ENCODE data around the gene CEP135. TPM values are rescaled to one million over a fixed set of nuclear protein-coding genes. Genes with fewer than 3 reads are reported as not detected.

The CEP135 gene
- polyA plus RNA-seq, 1 of the 3 experiments (the other 2 are of a cell fraction), result 1.6 TPM

DNA sequence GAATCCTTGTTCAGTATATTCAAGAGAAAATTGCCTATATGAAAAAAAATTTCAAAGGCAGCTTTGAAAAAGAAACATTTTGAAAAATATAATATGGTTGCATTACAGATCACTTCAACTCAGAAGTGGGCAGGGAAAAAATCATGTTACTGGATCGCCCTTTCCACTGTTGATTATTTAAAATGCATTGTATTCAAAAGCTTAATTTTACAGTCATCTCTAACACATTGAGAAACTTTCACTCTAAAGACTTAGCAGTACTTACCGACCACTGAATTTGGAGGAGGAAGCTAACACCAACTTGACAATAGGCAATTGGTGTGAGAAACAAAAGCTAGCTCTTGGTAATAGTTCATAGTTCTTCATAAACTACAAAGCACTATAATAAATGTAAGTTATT lies 101.9 kb downstream of the CEP135 start:
- Histone ChIP-seq H3K4me3 (ENCODE audit: low read depth in 2 of 2, low read length in 1 of 2) (peak overlapping the region; percentile 89 to 94), H3K9me2 (no peaks in the 10 kb centered on the region), H3K9me3 (no peaks in the 10 kb centered on the region), H3K4me1 (ENCODE audit: control insufficient read depth in 1 of 2, insufficient read depth in 2 of 2, low read depth in 1 of 2, low read length in 1 of 2) (peaks cover 0 to 18% of the 10 kb centered on the region in 2 experiments; a peak in 3 of 4 replicates), H3K27me3 (ENCODE audit: insufficient read depth) (no peaks in the 10 kb centered on the region), H3K79me2 (ENCODE audit: insufficient read depth) (no peaks in the 10 kb centered on the region; the same call in 1 of the 2 replicates), H3K4me2 (peak overlapping the region; percentile 90), H3K27ac (ENCODE audit: low read depth in 2 of 2, low read length in 1 of 2) (peak overlapping the region; percentile 58 to 95; a peak in 3 of 4 replicates), H3F3A (replicated peaks; ENCODE audit: insufficient read depth) (no peaks in the 10 kb centered on the region), H4K20me1 (ENCODE audit: insufficient read depth) (no peaks in the 10 kb centered on the region), H3K36me3 (replicated peaks in 1 of 2; ENCODE audit: control insufficient read depth in 1 of 2, insufficient read depth in 2 of 2, low read length in 1 of 2) (no peaks in the 10 kb centered on the region), H3K9ac (peak overlapping the region; percentile 72; the same call in 1 of the 2 replicates), H2AFZ (ENCODE audit: low read depth) (peak overlapping the region; percentile 98; the same call in 1 of the 2 replicates)
- POLR2A ChIA-PET, result interaction anchor here (0.9 to 1.9 kb wide), 5 partner anchors 10 to 385 kb away, joined by 3 to 6 read pairs (median 5); partner anchors contain the start of genes PAICS and PPAT
- 24% methylated on average over 2 of the region's 2 CpGs for WGBS (ENCODE audit: low lambda C conversion rate)
- no peak for DNase-seq
- TF ChIP-seq, protein P1, sequence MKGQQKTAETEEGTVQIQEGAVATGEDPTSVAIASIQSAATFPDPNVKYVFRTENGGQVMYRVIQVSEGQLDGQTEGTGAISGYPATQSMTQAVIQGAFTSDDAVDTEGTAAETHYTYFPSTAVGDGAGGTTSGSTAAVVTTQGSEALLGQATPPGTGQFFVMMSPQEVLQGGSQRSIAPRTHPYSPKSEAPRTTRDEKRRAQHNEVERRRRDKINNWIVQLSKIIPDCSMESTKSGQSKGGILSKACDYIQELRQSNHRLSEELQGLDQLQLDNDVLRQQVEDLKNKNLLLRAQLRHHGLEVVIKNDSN (IDR thresholded peaks at IDR 0.05; ENCODE audit: borderline replicate concordance, low read depth), result no peak
- TF ChIP-seq PBX3 (IDR thresholded peaks at IDR 0.05), result no peak
- CTCF ChIA-PET, result interaction anchor here (0.8 to 3.6 kb wide), 10 partner anchors 11 to 385 kb away, joined by 3 to 32 read pairs (median 4); partner anchors contain the start of genes CEP135 and PAICS

DNA sequence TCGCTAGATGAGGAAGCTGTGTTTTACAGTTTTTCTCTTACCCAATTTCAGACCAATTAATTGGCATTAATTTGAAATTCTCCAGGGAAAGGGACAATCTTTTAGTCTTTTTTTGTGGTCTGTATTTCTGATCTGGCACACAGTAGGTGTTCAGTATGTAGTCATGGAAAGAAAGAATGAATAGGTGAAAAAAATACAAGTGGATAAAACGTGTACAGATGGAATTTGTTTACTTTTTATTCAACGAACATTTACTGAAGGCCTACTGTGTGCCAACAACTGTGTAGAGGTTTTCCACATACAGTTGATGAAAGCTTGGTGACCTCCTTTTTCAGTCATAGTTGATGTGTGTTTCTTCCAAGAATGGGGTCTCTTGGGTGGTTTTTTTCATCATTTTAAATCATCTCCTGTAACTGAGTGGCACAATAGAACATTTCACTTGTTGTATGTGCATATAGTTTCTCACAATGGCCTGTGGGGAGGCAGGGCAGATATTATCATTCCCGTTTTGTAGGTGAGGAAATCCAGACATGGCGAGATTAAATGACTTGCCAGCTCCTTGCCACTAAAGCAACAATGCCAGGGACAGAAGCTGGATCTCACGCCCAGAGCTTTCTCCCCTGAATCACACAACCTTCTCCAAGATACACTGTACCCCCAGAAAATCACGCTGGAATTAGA lies 102.4 kb downstream of the CEP135 start:
- H3F3A ChIP-seq (replicated peaks; ENCODE audit: insufficient read depth), result no peaks in the 10 kb centered on the region
- ChIA-PET CTCF (interaction anchor here (0.8 to 3.6 kb wide), 11 partner anchors 11 to 385 kb away, joined by 3 to 32 read pairs (median 4); partner anchors contain the start of genes CEP135 and PAICS), POLR2A (interaction anchor here (0.6 to 1.9 kb wide), 6 partner anchors 9 to 385 kb away, joined by 3 to 6 read pairs (median 4); partner anchors contain the start of genes PAICS and PPAT)
- peaks cover 0 to 20% of the 10 kb centered on the region in 2 experiments; a peak in 3 of 4 replicates for H3K4me1 ChIP-seq (ENCODE audit: control insufficient read depth in 1 of 2, insufficient read depth in 2 of 2, low read depth in 1 of 2, low read length in 1 of 2)
- H2AFZ ChIP-seq (ENCODE audit: low read depth), result no peak overlapping the region
- no peaks in the 10 kb centered on the region for H4K20me1 ChIP-seq (ENCODE audit: insufficient read depth)
- no peaks in the 10 kb centered on the region; the same call in 1 of the 2 replicates for H3K79me2 ChIP-seq (ENCODE audit: insufficient read depth)
- peak overlapping the region in 1 of 2 experiments; percentile 89; a peak in 1 of 4 replicates for H3K4me3 ChIP-seq (ENCODE audit: low read depth in 2 of 2, low read length in 1 of 2)
- peak; percentile 67 for DNase-seq
- H3K27me3 ChIP-seq (ENCODE audit: insufficient read depth), result no peaks in the 10 kb centered on the region
- H3K9ac ChIP-seq, result 0 out of 2 replicates have a peak overlapping the region, but pooled peaks have one; percentile 72
- 61% methylated on average over 7 of the region's 7 CpGs for WGBS (ENCODE audit: low lambda C conversion rate)
- H3K36me3 ChIP-seq (replicated peaks in 1 of 2; ENCODE audit: control insufficient read depth in 1 of 2, insufficient read depth in 2 of 2, low read length in 1 of 2), result no peaks in the 10 kb centered on the region
- peak overlapping the region in 1 of 2 experiments; percentile 95; a peak in 2 of 4 replicates for H3K27ac ChIP-seq (ENCODE audit: low read depth in 2 of 2, low read length in 1 of 2)
- no peaks in the 10 kb centered on the region for H3K9me3 ChIP-seq
- TF ChIP-seq JUND (IDR thresholded peaks at IDR 0.05), result no peak
- TF ChIP-seq RFX5 (IDR thresholded peaks at IDR 0.05; ENCODE audit: low read length), result peak; percentile 39; the same call in 1 of the 2 replicates
- peak; percentile 76; the same call in 1 of the 2 replicates for TF ChIP-seq FOXJ3 (CRISPR knock-in tag; IDR thresholded peaks at IDR 0.05)
- peak; percentile 46 for TF ChIP-seq RAD21 (IDR thresholded peaks at IDR 0.05; ENCODE audit: low read length)
- TF ChIP-seq CHD2 (IDR thresholded peaks at IDR 0.05; ENCODE audit: low read length, partially characterized antibody), result no peak
- TF ChIP-seq GATA2 (CRISPR knock-in tag; IDR thresholded peaks at IDR 0.05), result peak; percentile 93
- peak; percentile 7; the same call in 1 of the 2 replicates for TF ChIP-seq TCF12 (IDR thresholded peaks at IDR 0.05)
- TF ChIP-seq FOXM1 (IDR thresholded peaks at IDR 0.05; ENCODE audit: low read depth), result no peak
- peak in 1 of 2 experiments; percentile 90; a peak in 2 of 4 replicates for TF ChIP-seq EP300 (IDR thresholded peaks at IDR 0.05; ENCODE audit: borderline replicate concordance in 1 of 2, low read depth in 1 of 2, low read length in 1 of 2)
- no peak for TF ChIP-seq POLR2AphosphoS5 (IDR thresholded peaks at IDR 0.05; ENCODE audit: low read depth, low read length)
- TF ChIP-seq PBX3 (IDR thresholded peaks at IDR 0.05), result no peak
- TF ChIP-seq MXI1 (IDR thresholded peaks at IDR 0.05; ENCODE audit: low read depth, low read length), result peak; percentile 67; the same call in 1 of the 2 replicates
- TF ChIP-seq, protein P2, sequence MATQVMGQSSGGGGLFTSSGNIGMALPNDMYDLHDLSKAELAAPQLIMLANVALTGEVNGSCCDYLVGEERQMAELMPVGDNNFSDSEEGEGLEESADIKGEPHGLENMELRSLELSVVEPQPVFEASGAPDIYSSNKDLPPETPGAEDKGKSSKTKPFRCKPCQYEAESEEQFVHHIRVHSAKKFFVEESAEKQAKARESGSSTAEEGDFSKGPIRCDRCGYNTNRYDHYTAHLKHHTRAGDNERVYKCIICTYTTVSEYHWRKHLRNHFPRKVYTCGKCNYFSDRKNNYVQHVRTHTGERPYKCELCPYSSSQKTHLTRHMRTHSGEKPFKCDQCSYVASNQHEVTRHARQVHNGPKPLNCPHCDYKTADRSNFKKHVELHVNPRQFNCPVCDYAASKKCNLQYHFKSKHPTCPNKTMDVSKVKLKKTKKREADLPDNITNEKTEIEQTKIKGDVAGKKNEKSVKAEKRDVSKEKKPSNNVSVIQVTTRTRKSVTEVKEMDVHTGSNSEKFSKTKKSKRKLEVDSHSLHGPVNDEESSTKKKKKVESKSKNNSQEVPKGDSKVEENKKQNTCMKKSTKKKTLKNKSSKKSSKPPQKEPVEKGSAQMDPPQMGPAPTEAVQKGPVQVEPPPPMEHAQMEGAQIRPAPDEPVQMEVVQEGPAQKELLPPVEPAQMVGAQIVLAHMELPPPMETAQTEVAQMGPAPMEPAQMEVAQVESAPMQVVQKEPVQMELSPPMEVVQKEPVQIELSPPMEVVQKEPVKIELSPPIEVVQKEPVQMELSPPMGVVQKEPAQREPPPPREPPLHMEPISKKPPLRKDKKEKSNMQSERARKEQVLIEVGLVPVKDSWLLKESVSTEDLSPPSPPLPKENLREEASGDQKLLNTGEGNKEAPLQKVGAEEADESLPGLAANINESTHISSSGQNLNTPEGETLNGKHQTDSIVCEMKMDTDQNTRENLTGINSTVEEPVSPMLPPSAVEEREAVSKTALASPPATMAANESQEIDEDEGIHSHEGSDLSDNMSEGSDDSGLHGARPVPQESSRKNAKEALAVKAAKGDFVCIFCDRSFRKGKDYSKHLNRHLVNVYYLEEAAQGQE (IDR thresholded peaks at IDR 0.05; ENCODE audit: low read depth, low read length), result no peak
- TF ChIP-seq RCOR1 (IDR thresholded peaks at IDR 0.05; ENCODE audit: low read length), result peak; percentile 90
- H3K9me2 ChIP-seq, result no peaks in the 10 kb centered on the region
- peak overlapping the region; percentile 90; the same call in 1 of the 2 replicates for H3K4me2 ChIP-seq

All from SK-N-SH (cell line).